ENCODE results near the gene TUBGCP3. TPM values are rescaled to one million over a fixed set of nuclear protein-coding genes. Genes with fewer than 3 reads are reported as not detected.

TUBGCP3 gene
- total RNA-seq, 4 donors from 2014 or later: 18.4 to 39.4 (median 27.4) TPM

- no peak for TF ChIP-seq CTCF (IDR thresholded peaks at IDR 0.05)
- ATAC-seq (ENCODE audit: low FRiP score) (no peak), DNase-seq (ENCODE audit: low spot score) (no peak)
These were observed 20.6 kb downstream of the TUBGCP3 start for GRCh38 chr13:112567161-112567862.

DNA sequence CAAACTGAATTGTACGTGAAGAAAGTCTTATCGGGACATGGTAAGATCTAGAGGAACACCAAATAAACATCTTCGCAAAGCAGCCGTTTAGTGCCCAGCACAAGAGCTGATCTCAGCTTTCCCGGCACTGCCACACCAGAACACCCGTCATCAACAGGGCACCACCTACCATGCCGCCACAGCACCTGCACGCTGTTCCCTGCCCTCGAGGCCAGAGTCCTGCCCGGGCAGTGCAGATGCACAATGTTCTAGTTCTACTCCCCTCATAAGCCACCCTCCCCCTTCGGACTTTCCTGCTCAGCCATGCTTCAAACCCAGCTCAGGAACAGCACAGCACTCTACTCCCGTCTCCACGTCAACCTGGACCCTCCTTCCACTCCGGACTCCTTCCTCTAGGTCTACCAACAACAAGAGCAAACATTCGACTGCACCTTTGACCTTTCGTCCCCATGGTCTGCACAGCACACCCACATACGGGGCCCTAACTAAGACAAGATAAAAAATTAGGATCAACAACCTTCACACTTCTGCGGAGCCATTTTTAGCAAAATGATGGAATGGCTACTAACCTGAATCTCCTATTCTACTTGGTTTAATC, 25.1 kb downstream of the TUBGCP3 start:
- DNase-seq (ENCODE audit: low spot score): no peak

GRCh38 chr13:112562254-112562653, 25.7 kb downstream of the TUBGCP3 start:
- no peak for TF ChIP-seq CTCF (IDR thresholded peaks at IDR 0.05)
- no peak for ATAC-seq (ENCODE audit: low FRiP score)

More for the DNA sequence above, 25.1 kb downstream of the TUBGCP3 start:
- no peak for TF ChIP-seq CTCF (IDR thresholded peaks at IDR 0.05)
- no peak for ATAC-seq (ENCODE audit: low FRiP score)

GRCh38 chr13:112561478-112561877, 26.5 kb downstream of the TUBGCP3 start:
- ATAC-seq (ENCODE audit: low FRiP score) (no peak), DNase-seq (ENCODE audit: low spot score) (no peak)
- no peak for TF ChIP-seq CTCF (IDR thresholded peaks at IDR 0.05)

More at GRCh38 chr13:112562254-112562653, 25.7 kb downstream of the TUBGCP3 start:
- no peak for DNase-seq (ENCODE audit: low spot score)

DNA sequence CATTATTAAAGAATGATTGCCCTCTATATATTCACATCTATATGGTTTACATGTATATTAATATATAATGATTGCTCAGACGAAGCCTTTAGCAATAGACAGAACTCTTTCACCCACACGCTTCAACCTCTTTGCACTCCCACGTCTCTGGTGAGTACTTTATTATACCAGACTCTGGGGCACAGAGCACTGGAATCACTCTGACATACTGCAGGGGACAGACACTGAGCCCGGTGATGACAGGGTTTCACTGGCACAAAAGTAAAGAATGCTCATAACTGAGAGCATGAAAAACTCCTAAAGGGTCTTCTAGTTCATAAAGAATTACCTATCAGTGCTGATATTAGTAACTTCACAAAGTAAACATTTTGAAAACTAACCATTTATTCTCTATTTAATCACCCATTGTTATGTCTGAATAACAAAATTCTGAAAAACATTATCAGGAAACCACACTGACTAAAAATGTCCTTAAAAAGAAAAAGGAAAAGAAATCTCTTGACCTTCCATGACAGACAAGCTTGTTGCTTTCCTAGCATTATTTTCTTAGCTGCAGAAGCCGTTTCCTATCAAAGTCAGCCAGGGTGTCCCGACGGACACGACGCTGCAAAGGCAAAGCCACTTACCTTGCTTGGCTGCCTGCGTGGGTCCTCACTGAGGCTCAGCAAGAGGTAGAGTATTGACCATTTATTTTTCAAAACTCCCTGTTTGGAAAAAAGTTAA, 29.1 kb downstream of the TUBGCP3 start:
- no peak for ATAC-seq (ENCODE audit: low FRiP score)
- TF ChIP-seq CTCF (IDR thresholded peaks at IDR 0.05): no peak
- no peak for DNase-seq (ENCODE audit: low spot score)

- ATAC-seq (ENCODE audit: low FRiP score) (no peak), DNase-seq (ENCODE audit: low spot score) (no peak)
- TF ChIP-seq CTCF (IDR thresholded peaks at IDR 0.05): no peak
These were observed 31.4 kb downstream of the TUBGCP3 start for GRCh38 chr13:112556600-112556999.
